ENCODE data around the gene BRPF3. TPM values are rescaled to one million over a fixed set of nuclear protein-coding genes. Genes with fewer than 3 reads are reported as not detected.

Gene BRPF3
- total RNA-seq, 1 experiment from 2014 or later = 43.4 TPM

GRCh38 chr6:36266913-36267644 lies 70.5 kb downstream of the BRPF3 start:
- H2AFZ ChIP-seq (ENCODE audit: low read length) = no peak overlapping the region
- H3K56ac ChIP-seq (ENCODE audit: insufficient read length, low read depth, low read length) = no peak overlapping the region
- no peak overlapping the region for H2BK120ac ChIP-seq (ENCODE audit: low read depth, low read length, poor library complexity, severe bottlenecking)
- Mint-ChIP-seq H3K36me3 (ENCODE audit: insufficient read depth in 1 of 3, low read depth in 3 of 3) (no peaks in the 10 kb centered on the region; a peak in 1 of 7 replicates), H3K27me3 (ENCODE audit: low read depth) (peaks cover 12% of the 10 kb centered on the region), H3K27ac (no peak overlapping the region), H3K4me1 (peaks cover 4 to 12% of the 10 kb centered on the region in 2 experiments), H3K4me3 (no peak overlapping the region), H3K9me3 (peaks cover 3 to 5% of the 10 kb centered on the region in 2 experiments; a peak in 2 of 5 replicates)
- H3T11ph ChIP-seq (ENCODE audit: low read length) = no peak overlapping the region
- no peak for DNase-seq
- H4K91ac ChIP-seq (ENCODE audit: insufficient read length, low read depth, low read length) = no peak overlapping the region
- no peak overlapping the region for H4K8ac ChIP-seq (replicated peaks; ENCODE audit: insufficient read length, low read depth, low read length)
- no peak overlapping the region for H2BK12ac ChIP-seq (ENCODE audit: insufficient read length, low read depth, low read length)
- H3K9me3 ChIP-seq (ENCODE audit: control insufficient read depth, low read depth, low read length) = no peaks in the 10 kb centered on the region
- no peak overlapping the region for H3K23ac ChIP-seq (ENCODE audit: insufficient read length, low read depth, low read length)
- no peak overlapping the region for H2BK15ac ChIP-seq (ENCODE audit: low read depth, low read length)
- no peak for TF ChIP-seq CTCF (conservative IDR thresholded peaks at IDR 0.05)
- H3K4me2 ChIP-seq (ENCODE audit: insufficient read depth, insufficient read length, low read length) = no peak overlapping the region
- no peaks in the 10 kb centered on the region for H3K23me2 ChIP-seq (ENCODE audit: insufficient read length, low read depth, low read length, poor library complexity, severe bottlenecking)
- H3K9ac ChIP-seq (ENCODE audit: extremely low read depth, insufficient read length, low read length) = no peak overlapping the region
- H3K14ac ChIP-seq (ENCODE audit: insufficient read depth, low read length) = no peak overlapping the region
- H3K4me1 ChIP-seq (ENCODE audit: insufficient read depth, low read length) = no peaks in the 10 kb centered on the region
- H2AK5ac ChIP-seq (ENCODE audit: insufficient read length, low read length) = no peak overlapping the region
- H3K27me3 ChIP-seq (ENCODE audit: insufficient read depth, low read length) = no peaks in the 10 kb centered on the region
- H3K4ac ChIP-seq (ENCODE audit: low read depth, low read length) = no peak overlapping the region
- no peak overlapping the region for H3K18ac ChIP-seq (ENCODE audit: insufficient read length, low read depth, low read length)
- WGBS (ENCODE audit: extremely low coverage, insufficient read length, low lambda C conversion rate) = no CpG with 5 or more reads among the region's 13 CpGs
- H3K27ac ChIP-seq (ENCODE audit: insufficient read length, low read depth, low read length) = no peak overlapping the region
- H2BK20ac ChIP-seq (ENCODE audit: low read depth, low read length, poor library complexity, severe bottlenecking) = no peak overlapping the region
- H4K5ac ChIP-seq (ENCODE audit: insufficient read length, low read depth, low read length) = no peak overlapping the region
- no peaks in the 10 kb centered on the region for H3K79me1 ChIP-seq (ENCODE audit: insufficient read depth, low read depth, low read length, poor library complexity, severe bottlenecking)
- H2BK5ac ChIP-seq (ENCODE audit: insufficient read length, low read length) = no peak overlapping the region
- no peaks in the 10 kb centered on the region for H3K79me2 ChIP-seq (ENCODE audit: insufficient read depth, low read length)
- no peaks in the 10 kb centered on the region for H4K20me1 ChIP-seq (ENCODE audit: control insufficient read depth, insufficient read depth, insufficient read length)

Measured in H9 (cell line).